KG1 (cell line): ENCODE results near the gene TMEM269.

ENCODE experiments used
- DNase-seq: peaks from one replicate; lab custom pipeline; 2025; lab: John Stamatoyannopoulos, UW

TMEM269 gene

DNA sequence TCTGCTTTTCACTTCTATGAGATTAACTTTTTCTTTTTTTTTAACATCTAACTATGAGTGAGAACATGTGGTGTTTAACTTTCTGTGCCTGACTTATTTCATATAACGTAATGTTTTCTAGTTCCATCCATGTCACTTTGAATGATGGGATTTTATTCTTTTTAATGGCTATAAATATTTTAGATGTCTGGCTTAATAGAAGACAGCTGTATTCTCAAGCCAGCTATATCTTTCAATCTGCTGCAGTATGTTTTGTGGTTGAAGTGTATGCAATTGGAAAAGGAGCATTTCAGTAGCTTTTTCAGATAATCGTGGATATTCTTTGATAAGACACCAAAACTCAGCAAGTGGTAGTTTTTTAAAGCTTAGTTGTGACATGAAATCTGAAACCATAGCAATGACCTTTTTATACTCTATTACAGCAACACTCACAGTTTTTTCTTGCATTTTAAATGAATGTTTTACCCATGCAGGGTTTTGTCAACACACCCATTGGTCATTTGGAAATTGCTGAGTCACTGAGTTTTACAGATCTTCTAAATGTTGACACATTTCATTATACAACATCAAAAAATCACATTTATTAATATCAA is 38.1 kb downstream of the TMEM269 start:
- DNase-seq = no peak

GRCh38 chr1:42824481-42825035 is 39.8 kb downstream of the TMEM269 start:
- DNase-seq = no peak

GRCh38 chr1:42825036-42825851 is 40.5 kb downstream of the TMEM269 start:
- DNase-seq = no peak

DNA sequence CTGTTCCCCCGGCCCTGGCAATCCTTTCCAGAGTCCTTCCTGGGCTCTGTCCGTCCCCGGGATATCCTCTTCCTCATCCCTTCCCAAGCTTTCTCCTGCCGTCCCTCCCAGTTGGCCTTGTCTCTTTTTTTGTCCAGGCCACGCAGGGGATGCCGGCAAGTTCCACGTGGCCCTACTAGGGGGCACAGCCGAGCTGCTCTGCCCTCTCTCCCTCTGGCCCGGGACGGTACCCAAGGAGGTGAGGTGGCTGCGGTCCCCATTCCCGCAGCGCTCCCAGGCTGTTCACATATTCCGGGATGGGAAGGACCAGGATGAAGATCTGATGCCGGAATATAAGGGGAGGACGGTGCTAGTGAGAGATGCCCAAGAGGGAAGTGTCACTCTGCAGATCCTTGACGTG is 45.8 kb downstream of the TMEM269 start:
- DNase-seq = no peak

GRCh38 chr1:42831273-42831672 is 46.5 kb downstream of the TMEM269 start:
- DNase-seq = no peak

GRCh38 chr1:42832641-42833240 is 48.0 kb downstream of the TMEM269 start:
- no peak for DNase-seq

DNA sequence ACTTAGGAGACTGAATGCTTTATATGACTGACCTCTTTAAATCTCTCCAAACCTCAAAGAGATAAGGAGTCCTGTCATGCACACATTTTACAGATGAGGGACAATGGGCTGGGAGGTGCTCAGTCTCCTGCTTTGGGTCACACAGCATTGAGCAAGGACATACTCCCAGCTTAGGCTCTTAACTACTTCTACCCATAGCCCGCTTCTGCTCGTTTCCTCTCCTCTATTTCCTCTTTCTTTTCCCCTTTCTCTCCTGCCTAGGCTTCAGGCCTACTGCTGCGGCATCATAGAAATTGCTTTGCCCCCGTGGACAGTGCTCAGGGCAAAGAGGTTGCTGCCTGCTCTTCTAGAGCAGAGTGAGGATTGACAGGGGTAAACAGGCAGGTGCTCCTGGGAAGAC is 49.2 kb downstream of the TMEM269 start:
- no peak for DNase-seq

DNA sequence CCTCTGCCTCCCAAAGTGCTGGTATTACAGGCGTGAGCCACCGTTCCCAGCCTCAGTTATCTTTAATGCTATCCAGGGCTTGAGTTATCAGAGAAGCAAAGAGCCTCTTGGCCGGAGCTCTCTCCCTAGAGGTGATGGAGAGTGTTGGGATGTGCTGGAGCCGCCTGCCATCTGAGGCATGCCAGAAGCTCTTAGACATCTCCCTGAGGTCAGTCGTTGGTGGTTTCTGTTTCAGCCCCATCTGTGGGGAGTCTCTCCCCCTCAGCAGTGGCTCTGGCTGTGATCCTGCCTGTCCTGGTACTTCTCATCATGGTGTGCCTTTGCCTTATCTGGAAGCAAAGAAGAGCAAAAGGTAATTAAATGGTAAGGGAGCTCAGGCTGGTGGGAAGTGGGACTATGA is 50.0 kb downstream of the TMEM269 start:
- no peak for DNase-seq

GRCh38 chr1:42835422-42835821 is 50.6 kb downstream of the TMEM269 start:
- DNase-seq = no peak

GRCh38 chr1:42837709-42838108 is 52.9 kb downstream of the TMEM269 start:
- no peak for DNase-seq

GRCh38 chr1:42838482-42839190 is 53.8 kb downstream of the TMEM269 start:
- DNase-seq = no peak

GRCh38 chr1:42841010-42841409 is 56.2 kb downstream of the TMEM269 start:
- DNase-seq = no peak

DNA sequence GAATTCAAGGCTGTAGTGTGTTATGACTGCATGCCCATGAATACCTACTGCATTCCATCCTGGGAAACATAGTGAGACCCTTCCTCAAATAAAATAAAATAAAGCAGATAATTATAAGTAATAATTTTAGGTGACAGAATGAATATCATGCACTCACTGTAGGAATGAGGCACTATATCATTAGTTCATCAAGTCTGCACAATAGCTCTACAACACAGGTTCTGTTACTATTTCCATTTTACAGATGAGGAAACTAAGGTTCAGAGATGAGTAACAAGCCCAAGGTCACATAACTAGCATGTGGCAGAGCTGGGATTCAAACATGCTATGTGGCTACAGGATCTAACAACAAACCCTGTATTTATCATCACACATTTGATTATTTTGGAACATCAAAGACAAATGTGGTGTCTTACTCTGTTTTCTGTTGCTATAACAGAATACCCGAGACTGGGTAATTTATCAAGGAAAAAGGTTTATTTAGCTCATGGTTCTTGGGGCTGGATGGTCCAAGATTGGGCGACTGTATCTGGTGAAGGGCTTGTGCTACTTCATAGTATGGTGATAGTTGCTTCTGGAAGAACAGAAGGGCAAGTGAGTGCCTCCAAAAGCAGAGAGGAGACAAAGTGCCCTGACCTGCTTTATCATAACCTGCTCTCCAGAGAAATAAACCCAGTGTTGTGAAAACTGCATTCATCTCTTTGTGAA is 56.8 kb downstream of the TMEM269 start:
- DNase-seq = no peak

GRCh38 chr1:42844592-42845140 is 59.9 kb downstream of the TMEM269 start:
- DNase-seq = no peak

GRCh38 chr1:42845193-42845592 is 60.4 kb downstream of the TMEM269 start:
- no peak for DNase-seq

GRCh38 chr1:42845866-42846256 is 61.1 kb downstream of the TMEM269 start:
- DNase-seq = no peak

GRCh38 chr1:42846257-42847110 is 61.7 kb downstream of the TMEM269 start, which contains the start of gene ZNF691:
Gene ZNF691 (plus strand): TSS chr1:42846613. CDS start chr1:42849659, 3,046 bp downstream.
- DNase-seq = peak; percentile 91

DNA sequence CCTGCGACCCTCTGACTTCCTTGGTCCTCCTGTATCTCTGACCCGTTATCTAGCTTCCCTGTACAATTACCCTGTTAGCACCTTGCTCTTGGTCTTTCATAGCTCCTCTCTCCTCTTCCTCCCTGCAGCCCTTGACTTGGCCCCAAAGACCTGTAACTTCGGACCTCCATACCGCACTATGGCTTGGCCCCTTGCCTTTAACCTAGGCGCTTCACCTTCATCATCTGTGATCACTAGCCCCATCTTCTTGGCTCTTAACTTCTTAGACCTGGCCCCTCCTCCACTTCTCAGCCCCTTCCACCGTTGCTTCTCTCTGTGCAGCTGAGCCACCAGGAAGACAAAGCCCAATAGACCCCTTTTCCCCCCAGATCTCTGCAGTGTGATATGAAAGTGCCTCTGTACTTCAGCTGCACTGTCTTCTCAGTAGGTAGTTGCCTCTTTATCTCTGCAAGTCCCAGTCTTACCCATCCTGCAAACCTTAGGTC is 62.4 kb downstream of the TMEM269 start:
- DNase-seq = no peak

GRCh38 chr1:42847721-42848460 is 63.1 kb downstream of the TMEM269 start:
- DNase-seq = no peak
